GM21360 (cell line): ENCODE data around the gene MZT1.
"Not testable (repeated sequence)": the region's sequence is repeated elsewhere in the genome, so short reads cannot be mapped to it uniquely, and the experiment has no call there.

Experiments
- ATAC-seq: cut with Tn5 transposase; IDR thresholded peaks from one replicate; pipeline ENCODE4 v1.9.1; 2021; ENCODE audit warnings: mild to moderate bottlenecking, moderate library complexity; ENCODE audit not compliant: unreplicated experiment

Gene MZT1

GRCh38 chr13:72727417-72728289, at the start of gene MZT1, which contains the start of gene BORA:
Gene MZT1 (minus strand): TSS chr13:72727629. CDS start chr13:72727602, 27 bp downstream.
Gene BORA (plus strand): TSS chr13:72727923. CDS start chr13:72728941, 1,018 bp downstream.
- peak; percentile 96 for ATAC-seq

GRCh38 chr13:72774019-72774418, 46.6 kb upstream of the MZT1 start:
- no peak for ATAC-seq

- no peak for ATAC-seq
Measured at GRCh38 chr13:72763411-72763810, 36.0 kb upstream of the MZT1 start.

- no peak for ATAC-seq
Measured at GRCh38 chr13:72760189-72760588, 32.8 kb upstream of the MZT1 start.

GRCh38 chr13:72757792-72758535, 30.5 kb upstream of the MZT1 start:
- no peak for ATAC-seq

GRCh38 chr13:72754111-72754510, 26.7 kb upstream of the MZT1 start:
- ATAC-seq = no peak

- no peak for ATAC-seq
Measured at GRCh38 chr13:72751220-72751619, 23.8 kb upstream of the MZT1 start.

- peak; percentile 68 for ATAC-seq
Measured at GRCh38 chr13:72745260-72745659, 17.8 kb upstream of the MZT1 start.

- no peak for ATAC-seq
Measured at GRCh38 chr13:72740015-72740414, 12.6 kb upstream of the MZT1 start.

GRCh38 chr13:72737033-72737432, 9.6 kb upstream of the MZT1 start:
- no peak for ATAC-seq

- ATAC-seq = no peak
Measured at GRCh38 chr13:72728290-72728605, 819 bp upstream of the MZT1 start.

- peak; percentile 28 for ATAC-seq
Measured at GRCh38 chr13:72726726-72727416, 558 bp downstream of the MZT1 start.

- not testable (repeated sequence) for ATAC-seq
Measured at GRCh38 chr13:72726185-72726584, 1.2 kb downstream of the MZT1 start.

GRCh38 chr13:72716776-72717175, 10.7 kb downstream of the MZT1 start:
- ATAC-seq = no peak

- no peak for ATAC-seq
Measured at GRCh38 chr13:72700509-72700908, 26.9 kb downstream of the MZT1 start.

GRCh38 chr13:72698164-72698563, 29.3 kb downstream of the MZT1 start:
- no peak for ATAC-seq

GRCh38 chr13:72696579-72696978, 30.9 kb downstream of the MZT1 start:
- ATAC-seq = no peak

GRCh38 chr13:72694314-72694713, 33.1 kb downstream of the MZT1 start:
- ATAC-seq = no peak

- no peak for ATAC-seq
Measured at GRCh38 chr13:72693832-72694231, 33.6 kb downstream of the MZT1 start.

GRCh38 chr13:72692884-72693514, 34.4 kb downstream of the MZT1 start:
- no peak for ATAC-seq

- ATAC-seq = no peak
Measured at GRCh38 chr13:72689181-72689696, 38.2 kb downstream of the MZT1 start.
